H9 (cell line): ENCODE results near the gene STIM2. TPM values are rescaled to one million over a fixed set of nuclear protein-coding genes. Genes with fewer than 3 reads are reported as not detected.

Source experiments
- DNase-seq: peaks from one replicate; pipeline ENCODE4 v3.0.0-alpha.2; 2017
- H2AFZ ChIP-seq: one replicate; pipeline ENCODE4 v1.6.1; 2013; ENCODE audit warnings: mild to moderate bottlenecking, low read length, control low read depth, moderate library complexity
- H2AK5ac ChIP-seq: 2 replicates; pipeline ENCODE4 v1.6.1; 2013; ENCODE audit warnings: low read length, control low read depth, mixed read lengths; ENCODE audit not compliant: insufficient read length
- H2BK120ac ChIP-seq: one replicate; pipeline ENCODE4 v1.6.1; 2013; ENCODE audit warnings: low read depth, mild to moderate bottlenecking, low read length, control low read depth, inconsistent platforms; ENCODE audit not compliant: poor library complexity, severe bottlenecking
- H2BK12ac ChIP-seq: 2 replicates; pipeline ENCODE4 v1.6.1; 2013; ENCODE audit warnings: low read length, control low read depth, mixed read lengths, low read depth; ENCODE audit not compliant: insufficient read length
- H2BK15ac ChIP-seq: 2 replicates; pipeline ENCODE4 v1.6.1; 2013; ENCODE audit warnings: low read depth, low read length, control low read depth
- H2BK20ac ChIP-seq: one replicate; pipeline ENCODE4 v1.6.1; 2013; ENCODE audit warnings: low read depth, mild to moderate bottlenecking, low read length, control low read depth, inconsistent platforms; ENCODE audit not compliant: poor library complexity, severe bottlenecking
- H2BK5ac ChIP-seq: 2 replicates; pipeline ENCODE4 v1.6.1; 2013; ENCODE audit warnings: low read length, control low read depth, mixed read lengths; ENCODE audit not compliant: insufficient read length
- H3K14ac ChIP-seq: 2 replicates; pipeline ENCODE4 v1.6.1; 2013; ENCODE audit warnings: low read length, control low read depth; ENCODE audit not compliant: insufficient read depth
- H3K18ac ChIP-seq: 2 replicates; pipeline ENCODE4 v1.6.1; 2013; ENCODE audit warnings: low read depth, mild to moderate bottlenecking, mixed read lengths, low read length, control low read depth; ENCODE audit not compliant: insufficient read length
- H3K23ac ChIP-seq: 2 replicates; pipeline ENCODE4 v1.6.1; 2013; ENCODE audit warnings: low read length, control low read depth, mixed read lengths, low read depth; ENCODE audit not compliant: insufficient read length
- H3K23me2 ChIP-seq: 2 replicates; pipeline ENCODE4 v1.6.1; 2013; ENCODE audit warnings: low read depth, mild to moderate bottlenecking, mixed read lengths, low read length, control low read depth; ENCODE audit not compliant: insufficient read length, poor library complexity, severe bottlenecking
- H3K27ac ChIP-seq: 2 replicates; pipeline ENCODE4 v1.5.1; 2013; ENCODE audit warnings: low read length, control low read depth, mixed read lengths, low read depth; ENCODE audit not compliant: insufficient read length
- H3K27me3 ChIP-seq: 2 replicates; pipeline ENCODE4 v1.6.1; 2013; ENCODE audit warnings: low read length, control low read depth, inconsistent platforms; ENCODE audit not compliant: insufficient read depth
- H3K4ac ChIP-seq: 2 replicates; pipeline ENCODE4 v1.6.1; 2013; ENCODE audit warnings: low read depth, mild to moderate bottlenecking, control low read depth, inconsistent platforms, low read length, moderate library complexity
- H3K4me1 ChIP-seq: 2 replicates; pipeline ENCODE4 v1.6.1; 2013; ENCODE audit warnings: low read length, control low read depth, inconsistent platforms; ENCODE audit not compliant: insufficient read depth
- H3K4me2 ChIP-seq: 2 replicates; pipeline ENCODE4 v1.6.1; 2013; ENCODE audit warnings: low read length, control low read depth, mixed read lengths; ENCODE audit not compliant: insufficient read length, insufficient read depth
- H3K56ac ChIP-seq: 2 replicates; pipeline ENCODE4 v1.6.1; 2013; ENCODE audit warnings: low read depth, mild to moderate bottlenecking, mixed read lengths, low read length, control low read depth; ENCODE audit not compliant: insufficient read length
- H3K79me1 ChIP-seq: 2 replicates; pipeline ENCODE4 v1.6.1; 2013; ENCODE audit warnings: low read depth, mild to moderate bottlenecking, moderate library complexity, low read length, control low read depth, inconsistent platforms; ENCODE audit not compliant: insufficient read depth, poor library complexity, severe bottlenecking
- H3K79me2 ChIP-seq: 2 replicates; pipeline ENCODE4 v1.6.1; 2013; ENCODE audit warnings: low read length, control low read depth, inconsistent platforms; ENCODE audit not compliant: insufficient read depth
- H3K9ac ChIP-seq: 2 replicates; pipeline ENCODE4 v1.6.1; 2013; ENCODE audit warnings: low read length, control low read depth, mixed read lengths; ENCODE audit not compliant: insufficient read length; ENCODE audit errors: extremely low read depth
- H3K9me3 ChIP-seq: one replicate; pipeline ENCODE4 v1.6.1; 2013; ENCODE audit warnings: low read depth, low read length, inconsistent platforms; ENCODE audit not compliant: control insufficient read depth
- H3T11ph ChIP-seq: one replicate; pipeline ENCODE4 v1.6.1; 2013; ENCODE audit warnings: mild to moderate bottlenecking, low read length, control low read depth, inconsistent platforms
- H4K20me1 ChIP-seq: one replicate; pipeline ENCODE4 v1.6.1; 2013; ENCODE audit not compliant: control insufficient read depth, insufficient read length, insufficient read depth
- H4K5ac ChIP-seq: 2 replicates; pipeline ENCODE4 v1.6.1; 2013; ENCODE audit warnings: low read depth, mild to moderate bottlenecking, mixed read lengths, low read length, control low read depth; ENCODE audit not compliant: insufficient read length
- H4K8ac ChIP-seq: replicated peaks from 2 replicates; pipeline ENCODE4 v1.6.1; 2013; ENCODE audit warnings: low read length, control low read depth, mixed read lengths, low read depth; ENCODE audit not compliant: insufficient read length
- H4K91ac ChIP-seq: 2 replicates; pipeline ENCODE4 v1.6.1; 2013; ENCODE audit warnings: low read depth, mild to moderate bottlenecking, moderate library complexity, mixed read lengths, low read length, control low read depth; ENCODE audit not compliant: insufficient read length
- H3K27ac Mint-ChIP-seq, 3 experiments: 2 replicates in 2 of 3; 3 replicates in 1 of 3; pipeline ENCODE4 v1.8.0; 2020 to 2021; ENCODE audit warnings: mixed read lengths in 3 of 3, mild to moderate bottlenecking in 1 of 3, moderate library complexity in 1 of 3
- H3K27me3 Mint-ChIP-seq: 2 replicates; pipeline ENCODE4 v1.8.0; 2021; ENCODE audit warnings: low read depth, mild to moderate bottlenecking, moderate library complexity, mixed read lengths
- H3K36me3 Mint-ChIP-seq, 3 experiments: 2 replicates in 2 of 3; 3 replicates in 1 of 3; pipeline ENCODE4 v1.8.0; 2020 to 2021; ENCODE audit warnings: low read depth in 3 of 3, mixed read lengths in 3 of 3; ENCODE audit not compliant: insufficient read depth in 1 of 3
- H3K4me1 Mint-ChIP-seq, 2 experiments: 2 replicates each; pipeline ENCODE4 v1.8.0; 2020; ENCODE audit warnings: mixed read lengths in 2 of 2
- H3K4me3 Mint-ChIP-seq, 2 experiments: 2 replicates in 1 of 2; 3 replicates in 1 of 2; pipeline ENCODE4 v1.8.0; 2020 to 2021; ENCODE audit warnings: mild to moderate bottlenecking in 2 of 2, mixed read lengths in 2 of 2, moderate library complexity in 1 of 2
- H3K9me3 Mint-ChIP-seq, 2 experiments: 2 replicates in 1 of 2; 3 replicates in 1 of 2; pipeline ENCODE4 v1.8.0; 2020; ENCODE audit warnings: mild to moderate bottlenecking in 2 of 2, mixed read lengths in 2 of 2, moderate library complexity in 1 of 2
- WGBS: extraction: QIAGEN DNeasy Blood & Tissue Kit; methylation state at CpG from one replicate; pipeline ENCODE4 v1.1.7; 2013; ENCODE audit warnings: missing lambda C conversion rate, low lambda C conversion rate, mixed read lengths; ENCODE audit not compliant: insufficient read length; ENCODE audit errors: extremely low coverage; 5-methylcytosine and 5-hydroxymethylcytosine counted together
- total RNA-seq: library from RNA; stranded (reverse); gene quantifications from 2 replicates; pipeline ENCODE4 v1.2.1, GENCODE V29; 2021
- TF ChIP-seq, protein P1 (sequence below): fragments of 200-600 bp; sonication (generic); conservative IDR thresholded peaks from 3 replicates; pipeline ENCODE4 v1.8.0; 2021; ENCODE audit warnings: antibody characterized with exemption, mild to moderate bottlenecking

Gene STIM2
- total RNA-seq, 1 experiment from 2014 or later: 26.2 TPM

DNA sequence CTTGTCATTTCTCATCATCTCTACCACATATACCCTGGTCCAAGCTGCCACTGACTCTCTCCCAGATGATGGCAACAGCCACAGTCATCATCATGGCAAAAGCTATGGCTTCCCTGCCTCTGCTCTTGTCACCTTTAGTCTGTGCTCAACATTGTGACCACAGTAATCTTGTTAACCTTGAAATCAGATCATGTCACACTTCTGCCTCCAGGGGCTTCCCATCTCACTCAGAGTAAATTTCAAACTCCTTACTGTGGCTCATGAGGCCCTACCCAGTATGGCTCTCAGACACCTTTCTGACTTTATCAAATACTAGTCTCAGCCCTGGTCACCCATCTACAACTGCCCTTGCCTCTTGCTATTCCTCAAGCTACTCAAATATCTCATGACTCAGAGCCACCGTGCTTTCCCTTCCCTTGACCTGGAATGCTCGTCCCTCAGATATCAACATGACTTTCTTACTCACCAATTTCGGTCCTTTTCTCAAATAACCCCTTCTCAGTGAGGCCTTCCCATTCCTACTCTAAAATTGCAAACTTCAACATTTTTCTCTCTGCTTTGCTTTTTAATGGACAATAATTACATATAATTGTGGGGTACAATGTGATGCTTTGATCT is 41.1 kb upstream of the STIM2 start:
- H3K27ac Mint-ChIP-seq: 0 out of 7 replicates have a peak overlapping the region, but pooled peaks of 1 of the 3 experiments have one; percentile 58
- peaks cover 17% of the 10 kb centered on the region for H3K27me3 Mint-ChIP-seq
- Histone ChIP-seq H4K91ac (no peak overlapping the region), H3K23me2 (no peaks in the 10 kb centered on the region), H4K20me1 (no peaks in the 10 kb centered on the region), H2BK120ac (no peak overlapping the region), H3K79me2 (no peaks in the 10 kb centered on the region), H3K9me3 (no peaks in the 10 kb centered on the region), H3K79me1 (no peaks in the 10 kb centered on the region), H2BK20ac (no peak overlapping the region), H3K23ac (no peak overlapping the region), H3T11ph (no peak overlapping the region), H2AFZ (no peak overlapping the region), H3K56ac (peak overlapping the region; percentile 35), H2AK5ac (peak overlapping the region; percentile 67), H3K18ac (peak overlapping the region; percentile 84), H3K27me3 (no peaks in the 10 kb centered on the region), H2BK12ac (peak overlapping the region; percentile 97), H3K27ac (no peak overlapping the region), H3K14ac (peak overlapping the region; percentile 46; the same call in 1 of the 2 replicates), H3K4me1 (peaks cover 11% of the 10 kb centered on the region; the same call in 1 of the 2 replicates), H3K4me2 (peak overlapping the region; percentile 43), H3K4ac (no peak overlapping the region), H4K8ac (no peak overlapping the region), H4K5ac (peak overlapping the region; percentile 64), H2BK15ac (no peak overlapping the region), H3K9ac (no peak overlapping the region), H2BK5ac (no peak overlapping the region)
- H3K4me3 Mint-ChIP-seq: no peak overlapping the region
- H3K4me1 Mint-ChIP-seq: peaks cover 25 to 46% of the 10 kb centered on the region in 2 experiments
- DNase-seq: no peak
- peaks cover 7 to 12% (median 10%) of the 10 kb centered on the region in 3 experiments for H3K36me3 Mint-ChIP-seq
- peaks cover 12 to 16% of the 10 kb centered on the region in 2 experiments for H3K9me3 Mint-ChIP-seq
- TF ChIP-seq, protein P1, sequence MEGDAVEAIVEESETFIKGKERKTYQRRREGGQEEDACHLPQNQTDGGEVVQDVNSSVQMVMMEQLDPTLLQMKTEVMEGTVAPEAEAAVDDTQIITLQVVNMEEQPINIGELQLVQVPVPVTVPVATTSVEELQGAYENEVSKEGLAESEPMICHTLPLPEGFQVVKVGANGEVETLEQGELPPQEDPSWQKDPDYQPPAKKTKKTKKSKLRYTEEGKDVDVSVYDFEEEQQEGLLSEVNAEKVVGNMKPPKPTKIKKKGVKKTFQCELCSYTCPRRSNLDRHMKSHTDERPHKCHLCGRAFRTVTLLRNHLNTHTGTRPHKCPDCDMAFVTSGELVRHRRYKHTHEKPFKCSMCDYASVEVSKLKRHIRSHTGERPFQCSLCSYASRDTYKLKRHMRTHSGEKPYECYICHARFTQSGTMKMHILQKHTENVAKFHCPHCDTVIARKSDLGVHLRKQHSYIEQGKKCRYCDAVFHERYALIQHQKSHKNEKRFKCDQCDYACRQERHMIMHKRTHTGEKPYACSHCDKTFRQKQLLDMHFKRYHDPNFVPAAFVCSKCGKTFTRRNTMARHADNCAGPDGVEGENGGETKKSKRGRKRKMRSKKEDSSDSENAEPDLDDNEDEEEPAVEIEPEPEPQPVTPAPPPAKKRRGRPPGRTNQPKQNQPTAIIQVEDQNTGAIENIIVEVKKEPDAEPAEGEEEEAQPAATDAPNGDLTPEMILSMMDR: peak; percentile 37; the same call in 2 of the 3 replicates
- WGBS: no CpG with 5 or more reads among the region's 3 CpGs
